Measurements from ENCODE around the gene MAP3K1.
"Not testable (repeated sequence)": the region's sequence is repeated elsewhere in the genome, so short reads cannot be mapped to it uniquely, and the experiment has no call there.

Gene MAP3K1

DNA sequence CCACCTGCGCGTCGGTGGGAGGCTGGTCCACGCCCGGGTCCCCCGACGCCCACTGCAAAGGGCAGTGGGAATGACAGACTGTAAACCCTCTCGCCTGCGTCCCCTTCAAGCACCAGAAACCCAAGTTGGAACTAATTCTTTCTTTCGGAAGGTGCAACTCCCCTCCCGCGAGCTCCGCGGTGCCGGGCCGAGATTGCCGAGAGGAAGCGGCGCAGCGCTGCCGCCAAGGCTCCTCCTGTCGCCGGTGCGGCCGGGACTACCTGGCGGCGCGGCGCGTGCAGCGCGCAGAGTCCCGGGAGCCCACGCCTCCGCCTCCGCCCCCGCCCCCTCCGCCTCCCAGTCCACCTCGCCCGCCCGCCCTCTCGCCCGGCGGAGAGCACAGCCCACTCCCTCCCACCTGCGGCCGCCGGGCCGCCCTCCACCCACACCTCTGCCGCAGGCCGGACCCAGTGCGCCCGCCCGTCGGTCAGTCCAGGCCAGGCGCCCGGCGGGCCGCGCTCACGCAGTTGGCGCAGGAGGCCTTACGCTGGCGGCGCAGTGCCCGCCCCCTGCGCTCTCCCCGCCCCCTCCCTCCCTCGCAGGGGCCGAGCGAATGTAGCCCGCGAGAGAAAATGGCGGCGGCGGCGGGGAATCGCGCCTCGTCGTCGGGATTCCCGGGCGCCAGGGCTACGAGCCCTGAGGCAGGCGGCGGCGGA, at the start of gene MAP3K1:
Gene MAP3K1, plus strand, starts transcription at position 587 of the 695 bp plus-strand sequence. Its CDS starts 25 bp downstream, at position 612.
- peak; percentile 54 to 67 for DNase-seq (ENCODE audit: low read depth in 2 of 2)

DNA sequence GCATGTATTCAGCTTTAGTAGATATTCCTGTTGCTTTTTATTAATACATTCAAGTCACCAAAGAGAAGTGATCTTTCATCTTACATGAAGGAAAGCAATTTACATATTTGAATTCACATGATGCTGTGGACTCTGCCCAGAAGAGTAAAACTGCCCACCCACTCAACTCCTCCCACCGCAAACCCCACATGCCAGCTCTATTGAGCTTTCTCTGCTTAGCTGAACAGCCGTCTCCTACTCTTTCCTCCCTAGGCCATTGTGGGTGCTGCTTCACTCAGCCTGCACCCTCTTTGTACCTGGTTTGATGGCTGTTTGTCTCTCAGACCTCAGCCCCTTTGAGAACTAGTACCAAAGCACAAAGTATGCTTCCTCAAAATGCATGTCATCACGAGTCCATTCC, 48.4 kb upstream of the MAP3K1 start:
- no peak for DNase-seq (ENCODE audit: low read depth in 2 of 2)

DNA sequence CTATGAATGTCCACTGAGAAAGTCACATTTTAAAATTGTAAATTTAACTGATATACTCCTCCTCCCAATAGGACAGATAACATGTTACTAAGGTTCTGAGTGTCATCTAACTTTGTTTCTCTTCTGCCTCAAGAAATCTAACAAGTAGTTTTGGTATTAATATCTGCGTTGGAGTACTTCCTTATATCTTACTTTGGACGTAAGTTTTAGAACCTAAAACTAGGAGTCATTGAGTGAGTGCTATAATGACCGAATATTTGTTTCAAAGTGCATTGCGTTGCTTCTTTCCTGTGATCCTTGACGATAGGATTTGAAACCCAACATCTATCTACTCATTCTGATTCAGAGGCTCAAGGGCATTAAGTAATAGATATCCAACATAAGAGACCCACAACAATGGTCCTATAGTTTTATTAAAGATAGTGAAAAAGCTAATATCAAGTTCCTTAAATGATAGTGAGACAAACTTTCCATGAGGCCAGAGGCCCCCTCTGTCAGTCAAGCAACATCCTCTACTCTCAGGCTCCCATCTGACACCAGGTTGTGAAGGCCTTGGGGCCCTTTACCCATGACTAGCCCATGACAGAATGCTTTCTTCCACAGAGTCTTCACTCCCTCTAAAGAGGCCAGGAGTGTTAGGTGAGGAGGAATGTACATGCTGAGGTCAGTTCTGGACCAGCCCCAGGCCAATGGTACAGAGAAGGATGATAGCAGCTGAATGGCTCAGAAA, 45.3 kb upstream of the MAP3K1 start:
- DNase-seq (ENCODE audit: low read depth in 2 of 2) = no peak

DNA sequence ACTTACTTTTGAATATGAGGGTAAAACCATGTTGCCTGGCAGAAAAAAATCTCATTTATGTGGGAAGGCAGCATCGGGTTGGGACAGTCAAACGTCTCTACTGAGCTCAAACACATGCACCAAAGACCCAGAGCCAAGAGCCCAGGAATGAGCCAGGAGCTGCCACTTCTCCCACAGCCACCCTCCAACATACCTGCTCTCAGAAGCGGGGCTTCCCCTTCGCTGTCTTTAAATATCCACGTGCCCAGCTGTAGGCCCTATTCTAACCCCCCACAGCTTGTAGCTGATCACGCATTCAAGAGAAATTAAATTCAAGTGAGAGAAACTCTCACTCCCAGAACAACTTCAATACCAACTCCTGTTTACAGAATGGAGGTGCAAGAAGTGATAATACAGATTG, 42.6 kb upstream of the MAP3K1 start:
- no peak for DNase-seq (ENCODE audit: low read depth in 2 of 2)

DNA sequence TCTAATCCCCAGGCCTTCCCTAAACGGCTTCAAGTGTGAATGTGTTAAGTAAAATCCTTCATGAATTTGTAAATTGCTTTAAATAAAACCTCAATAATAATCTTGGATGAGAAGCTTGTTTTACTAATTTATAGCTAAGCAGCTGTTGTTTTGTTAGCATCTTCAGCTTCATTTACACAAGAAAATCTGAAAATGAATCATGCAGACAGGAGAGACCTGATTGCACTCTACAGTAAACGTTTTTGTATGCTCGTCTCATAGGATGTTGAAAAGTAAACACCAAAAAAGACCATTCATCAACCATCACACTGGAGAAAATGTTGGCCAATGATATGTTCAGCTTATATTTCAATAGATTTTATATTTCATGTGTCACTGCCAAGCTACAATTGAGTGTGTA, 40.4 kb upstream of the MAP3K1 start:
- DNase-seq (ENCODE audit: low read depth in 2 of 2) = no peak

DNA sequence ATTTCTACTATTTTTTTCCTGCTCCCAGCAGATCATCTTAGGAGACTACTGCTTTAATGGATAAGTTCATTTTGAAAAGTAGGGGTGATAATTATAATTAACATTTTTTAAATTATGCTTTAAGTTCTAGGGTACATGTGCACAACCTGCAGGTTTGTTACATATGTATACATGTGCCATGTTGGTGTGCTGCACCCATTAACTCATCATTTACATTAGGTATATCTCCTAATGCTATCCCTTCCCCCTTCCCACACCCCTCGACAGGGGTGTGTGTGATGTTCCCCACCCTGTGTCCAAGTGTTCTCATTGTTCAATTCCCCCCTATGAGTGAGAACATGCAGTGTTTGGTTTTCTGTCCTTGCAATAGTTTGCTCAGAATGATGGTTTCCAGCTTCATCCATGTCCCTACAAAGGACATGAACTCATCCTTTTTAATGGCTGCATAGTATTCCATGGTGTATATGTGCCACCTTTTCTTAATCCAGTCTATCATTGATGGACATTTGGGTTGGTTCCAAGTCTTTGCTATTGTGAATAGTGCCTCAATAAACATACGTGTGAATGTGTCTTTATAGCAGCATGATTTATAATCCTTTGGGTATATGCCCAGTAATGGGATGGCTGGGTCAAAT, 39.0 kb upstream of the MAP3K1 start:
- DNase-seq (ENCODE audit: low read depth in 2 of 2) = not testable (repeated sequence)

DNA sequence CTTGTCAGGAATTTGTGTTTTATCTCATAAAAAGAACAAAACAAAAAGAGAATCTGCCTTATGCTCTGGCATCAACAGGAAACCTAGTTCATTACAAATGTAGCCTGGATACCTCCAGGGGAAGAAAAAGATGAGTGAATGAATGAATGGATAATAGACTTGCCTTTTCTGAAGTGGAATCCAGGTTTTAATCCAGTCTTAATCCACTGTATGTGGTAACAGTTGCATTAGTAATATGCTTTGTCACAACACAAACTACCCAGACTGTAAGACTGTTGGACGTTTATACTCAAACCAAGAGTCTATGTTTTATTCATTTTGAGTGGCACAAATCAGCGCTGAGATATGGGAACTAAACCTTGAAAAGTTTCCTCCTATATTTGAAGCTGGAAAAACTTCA, 32.1 kb upstream of the MAP3K1 start:
- no peak for DNase-seq (ENCODE audit: low read depth in 2 of 2)

DNA sequence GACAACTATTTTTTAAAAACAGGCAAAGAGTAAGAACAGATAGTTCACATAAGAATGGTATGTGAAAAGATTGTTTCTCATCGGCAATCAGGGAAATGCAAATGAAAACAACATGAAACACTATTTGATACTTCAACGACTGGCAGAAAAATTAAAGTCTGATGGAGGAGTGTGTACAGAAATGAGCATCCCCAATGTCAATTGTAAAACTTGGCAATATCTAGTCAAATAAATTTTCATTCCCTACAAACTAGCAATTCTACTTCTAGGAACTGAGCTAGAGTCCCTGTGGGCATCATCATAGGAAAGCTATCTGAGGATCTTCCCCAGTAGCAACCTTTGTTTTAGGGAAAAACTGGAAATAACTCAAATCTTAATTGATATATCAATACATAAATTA, 29.0 kb upstream of the MAP3K1 start:
- no peak for DNase-seq (ENCODE audit: low read depth in 2 of 2)

DNA sequence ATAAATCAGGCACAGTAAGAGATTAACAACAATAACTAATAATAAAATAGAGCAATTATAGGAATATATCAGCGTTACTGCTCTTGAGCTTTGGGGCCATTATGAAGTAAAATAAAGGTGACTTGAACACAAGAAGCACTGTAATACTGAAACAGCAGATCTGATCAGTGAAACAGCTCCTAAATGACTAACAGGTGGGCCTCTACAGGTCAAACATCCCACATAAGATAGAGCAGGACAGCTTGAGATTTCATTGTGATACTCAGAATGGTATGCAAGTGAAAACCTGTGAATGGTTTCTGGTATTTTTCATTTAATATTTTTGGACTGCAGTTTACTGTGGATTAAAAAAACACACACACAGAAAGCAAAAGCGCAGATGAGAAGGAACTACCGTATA, 24.0 kb upstream of the MAP3K1 start:
- DNase-seq (ENCODE audit: low read depth in 2 of 2) = no peak

DNA sequence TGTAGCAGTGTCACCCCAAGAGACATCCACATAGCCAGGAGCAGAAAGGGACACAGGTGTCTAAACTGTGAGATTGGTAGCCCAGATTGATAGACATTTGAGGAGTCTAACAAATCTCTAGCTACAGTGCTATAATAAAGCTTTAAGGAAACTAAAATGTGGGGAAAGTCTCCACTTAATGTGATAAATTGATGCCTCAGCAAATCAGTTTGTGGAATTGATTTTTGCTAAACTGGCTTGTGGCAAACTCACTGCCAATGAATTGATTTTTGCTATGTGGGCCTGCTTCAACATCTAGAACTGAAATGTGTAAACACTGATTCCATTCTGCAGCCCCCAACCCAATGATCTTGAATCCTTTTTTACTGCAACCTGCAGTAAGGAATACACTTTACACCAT, 16.8 kb upstream of the MAP3K1 start:
- DNase-seq (ENCODE audit: low read depth in 2 of 2) = no peak

DNA sequence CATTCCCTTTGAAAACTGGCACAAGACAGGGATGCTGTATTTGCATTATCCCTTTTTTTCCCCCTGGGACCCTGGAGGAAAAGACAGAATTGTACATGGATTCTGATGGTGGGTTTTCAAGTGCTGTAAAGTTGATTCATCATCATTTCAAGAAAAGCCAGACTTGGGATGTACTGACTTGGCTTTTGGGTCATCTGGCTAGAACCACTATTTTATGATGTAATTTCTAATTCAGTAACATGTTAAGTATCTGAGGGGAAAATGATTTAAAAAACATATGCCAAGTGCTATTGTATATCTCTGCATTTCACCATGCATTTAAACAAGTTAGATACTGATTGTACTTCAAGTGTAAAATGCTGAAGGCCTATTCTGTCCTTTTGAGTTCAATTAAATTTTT, 15.2 kb upstream of the MAP3K1 start:
- DNase-seq (ENCODE audit: low read depth in 2 of 2) = no peak

DNA sequence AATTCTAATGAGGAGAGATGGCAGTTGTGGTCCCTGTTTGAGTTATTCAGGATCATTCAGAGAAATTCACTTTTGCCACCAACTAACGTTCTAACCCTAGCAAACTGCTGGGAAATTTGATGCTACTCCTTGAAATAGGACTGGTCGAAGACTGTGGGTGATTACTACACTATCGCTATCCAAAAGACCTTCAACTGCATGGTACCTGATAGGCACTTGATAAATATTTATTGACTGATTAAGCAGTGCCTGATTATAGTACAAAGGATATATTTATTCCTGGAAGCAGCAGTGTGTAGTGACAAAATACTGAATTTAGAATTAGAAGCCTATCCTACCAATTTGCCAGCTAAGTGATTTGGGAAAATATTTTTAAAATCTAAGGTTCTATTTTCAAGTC, 14.1 kb upstream of the MAP3K1 start:
- no peak for DNase-seq (ENCODE audit: low read depth in 2 of 2)

DNA sequence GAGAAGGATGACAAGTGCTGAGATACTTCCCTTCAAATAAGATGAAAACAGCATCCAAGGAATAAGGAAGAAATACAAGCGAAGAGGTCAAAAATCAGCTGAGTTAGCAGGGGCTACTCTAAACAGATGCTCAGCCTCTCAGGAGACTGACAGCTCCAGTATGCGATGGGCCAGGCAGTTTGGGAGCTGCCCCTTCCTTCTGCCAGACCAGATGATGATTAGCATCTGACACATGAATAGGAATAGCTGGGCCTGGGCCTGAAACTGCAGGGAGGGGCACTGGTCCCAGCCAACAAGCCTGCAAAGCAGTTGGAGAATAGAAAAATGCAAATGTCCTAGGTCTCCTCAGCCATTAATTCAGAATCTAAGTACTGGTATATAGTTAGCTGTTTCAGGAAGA, 13.1 kb upstream of the MAP3K1 start:
- DNase-seq (ENCODE audit: low read depth in 2 of 2) = no peak

DNA sequence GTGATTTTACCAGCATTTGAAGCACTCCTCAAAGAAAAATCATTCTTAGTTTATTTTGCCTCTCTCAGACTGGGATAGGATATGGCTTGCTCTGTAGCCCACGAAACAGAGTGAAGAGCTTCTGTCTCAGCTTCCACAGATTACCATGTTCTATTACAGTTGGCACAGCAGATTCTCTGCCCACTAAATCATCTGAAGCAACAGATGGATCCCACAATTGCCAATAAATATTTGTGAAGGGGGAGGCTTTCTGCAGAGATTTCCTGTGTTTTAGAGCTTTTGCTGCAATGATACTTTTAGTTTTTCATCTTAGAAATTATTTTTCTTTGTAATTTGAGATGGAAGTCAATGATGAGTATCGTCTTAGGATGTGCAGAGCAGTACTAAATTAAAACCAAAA, 12.3 kb upstream of the MAP3K1 start:
- no peak for DNase-seq (ENCODE audit: low read depth in 2 of 2)

DNA sequence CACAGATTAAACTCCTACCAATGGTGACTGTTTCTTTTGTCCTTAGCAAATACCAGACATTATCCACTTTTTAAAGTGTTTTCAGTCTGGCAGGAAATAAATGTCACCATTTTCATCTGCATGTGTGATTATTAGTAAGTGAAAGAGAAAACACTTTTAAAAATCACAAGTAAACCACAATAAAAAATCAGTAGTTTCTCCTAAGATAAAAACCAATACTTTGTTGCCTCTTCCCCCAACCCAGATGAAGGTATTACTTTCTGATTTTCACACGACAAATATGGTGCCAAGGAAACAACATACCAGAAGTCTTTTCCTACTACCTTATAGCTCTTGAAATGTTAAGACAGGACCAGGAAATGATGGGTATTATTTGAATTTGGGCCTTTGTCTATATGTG, 11.5 kb upstream of the MAP3K1 start:
- DNase-seq (ENCODE audit: low read depth in 2 of 2) = no peak

DNA sequence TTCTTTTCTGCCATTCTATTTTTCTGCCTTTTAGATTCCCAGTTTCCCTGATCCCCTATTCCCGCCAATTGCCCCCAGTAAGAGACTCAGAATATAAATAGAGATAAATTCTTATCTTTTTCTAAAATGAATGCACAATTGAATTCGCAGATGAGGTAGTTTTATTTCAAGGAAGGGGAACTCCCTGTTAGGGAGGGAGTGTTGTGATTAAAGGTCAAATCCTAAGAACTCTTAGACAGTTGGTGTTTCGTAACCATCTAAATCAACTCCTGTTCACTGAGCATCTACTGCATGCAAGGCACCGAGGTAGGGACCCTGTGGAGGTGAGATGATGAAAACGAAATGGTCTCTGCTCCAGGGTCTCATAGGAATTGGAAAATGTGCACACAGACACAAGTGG, 7.7 kb upstream of the MAP3K1 start:
- DNase-seq (ENCODE audit: low read depth in 2 of 2) = no peak

DNA sequence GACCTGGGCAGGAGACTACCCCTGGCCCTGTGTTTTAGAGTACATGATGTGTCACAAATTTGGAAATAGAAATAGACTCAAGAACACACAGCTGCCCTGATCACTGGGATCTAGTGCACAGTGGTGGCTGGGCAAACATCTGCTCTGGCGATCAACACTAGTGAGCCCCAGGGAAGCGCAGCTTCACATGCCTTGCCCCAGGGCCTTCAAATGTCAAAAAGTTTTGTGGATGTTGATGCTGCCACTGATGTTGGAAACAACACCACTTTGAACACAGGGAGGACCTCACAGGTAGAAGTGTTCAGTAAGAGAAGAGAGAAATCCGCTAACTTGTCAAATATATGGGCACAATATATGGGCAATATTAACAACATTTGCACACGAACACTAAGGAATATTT, 7.1 kb upstream of the MAP3K1 start:
- DNase-seq (ENCODE audit: low read depth in 2 of 2) = no peak

DNA sequence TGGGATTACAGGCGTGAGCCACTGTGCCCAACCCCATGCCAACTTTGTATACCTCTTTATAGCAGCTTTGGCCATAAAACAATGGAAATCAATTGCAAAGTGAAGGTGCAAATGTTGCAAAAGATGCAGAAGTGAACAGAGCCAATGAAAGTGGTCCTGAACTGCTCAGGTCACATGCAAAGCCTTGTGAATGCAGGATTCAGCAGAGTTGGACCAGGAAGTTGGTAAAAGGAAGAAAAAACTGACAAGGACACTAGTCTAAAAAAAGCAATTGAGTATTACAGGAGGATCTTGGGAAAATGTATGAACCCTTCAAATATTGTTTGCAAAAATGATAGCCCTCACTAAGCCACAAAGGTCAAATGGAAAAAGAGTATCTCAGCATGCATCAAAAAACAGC, 4.5 kb upstream of the MAP3K1 start:
- DNase-seq (ENCODE audit: low read depth in 2 of 2) = no peak

DNA sequence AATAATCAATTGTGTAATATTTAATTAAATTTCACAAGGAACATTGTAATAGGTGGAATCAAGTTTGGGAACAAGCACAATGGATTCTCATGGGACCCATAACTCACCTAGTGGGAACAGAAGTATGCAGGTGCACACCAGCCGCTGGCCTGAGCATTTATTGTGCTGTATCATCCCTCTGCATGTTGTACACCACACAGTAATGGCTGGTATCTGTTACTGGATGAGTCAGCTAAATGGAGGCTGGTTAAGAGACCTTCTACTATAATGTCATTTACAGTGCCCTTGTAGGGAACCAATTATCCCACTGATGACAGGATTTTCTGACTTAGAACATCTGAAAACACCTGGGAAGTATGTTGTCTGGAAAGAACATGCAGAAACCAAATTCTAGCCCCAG, 3.2 kb upstream of the MAP3K1 start:
- no peak for DNase-seq (ENCODE audit: low read depth in 2 of 2)

DNA sequence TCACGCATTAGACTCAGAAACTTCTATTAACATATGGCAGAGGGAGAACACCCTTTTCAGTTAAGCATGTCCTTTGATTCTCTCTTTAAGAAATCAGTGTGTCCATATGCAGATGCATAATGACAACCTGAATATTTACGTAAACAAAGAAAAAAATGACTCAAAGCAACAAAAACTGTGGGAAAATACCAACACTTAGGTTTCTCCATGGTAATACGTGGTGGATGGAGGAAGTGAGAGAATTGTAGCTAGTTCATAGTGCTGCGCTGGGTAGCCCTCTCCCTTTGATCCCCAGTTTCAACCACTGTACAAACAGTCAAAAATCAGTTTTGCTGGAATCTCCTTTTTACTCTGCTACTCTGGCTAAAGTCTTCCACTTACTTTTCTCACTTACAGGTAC, 2.0 kb upstream of the MAP3K1 start:
- no peak for DNase-seq (ENCODE audit: low read depth in 2 of 2)

DNA sequence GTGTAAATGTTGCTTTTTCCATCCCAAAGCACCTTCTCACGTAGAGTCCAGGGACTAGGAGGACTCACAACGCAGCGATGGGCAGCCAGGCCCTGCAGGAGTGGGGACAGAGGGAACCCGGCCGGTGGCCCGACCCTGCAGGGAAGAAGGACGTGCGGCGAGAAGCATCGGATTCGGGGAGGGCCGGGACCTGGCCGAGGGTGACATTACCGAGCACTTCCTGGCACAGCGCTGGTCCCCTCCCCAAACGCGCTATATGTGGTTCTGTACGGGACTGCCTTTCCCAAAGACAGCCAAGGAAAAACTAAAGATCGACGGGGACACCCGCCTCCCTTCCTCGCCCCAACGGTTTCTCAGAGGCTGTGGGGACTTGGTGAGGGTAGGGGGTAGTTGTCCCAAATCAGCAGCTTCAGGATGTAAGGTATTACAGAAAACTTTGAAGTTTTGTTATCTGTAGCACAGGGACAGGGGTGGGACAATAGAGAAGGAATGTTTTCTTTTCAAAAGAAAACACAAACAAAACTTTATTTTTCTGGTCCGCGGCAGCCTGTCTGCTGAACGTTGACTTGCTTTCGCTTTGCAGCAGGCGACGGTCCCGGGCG, 887 bp upstream of the MAP3K1 start:
- no peak for DNase-seq (ENCODE audit: low read depth in 2 of 2)

DNA sequence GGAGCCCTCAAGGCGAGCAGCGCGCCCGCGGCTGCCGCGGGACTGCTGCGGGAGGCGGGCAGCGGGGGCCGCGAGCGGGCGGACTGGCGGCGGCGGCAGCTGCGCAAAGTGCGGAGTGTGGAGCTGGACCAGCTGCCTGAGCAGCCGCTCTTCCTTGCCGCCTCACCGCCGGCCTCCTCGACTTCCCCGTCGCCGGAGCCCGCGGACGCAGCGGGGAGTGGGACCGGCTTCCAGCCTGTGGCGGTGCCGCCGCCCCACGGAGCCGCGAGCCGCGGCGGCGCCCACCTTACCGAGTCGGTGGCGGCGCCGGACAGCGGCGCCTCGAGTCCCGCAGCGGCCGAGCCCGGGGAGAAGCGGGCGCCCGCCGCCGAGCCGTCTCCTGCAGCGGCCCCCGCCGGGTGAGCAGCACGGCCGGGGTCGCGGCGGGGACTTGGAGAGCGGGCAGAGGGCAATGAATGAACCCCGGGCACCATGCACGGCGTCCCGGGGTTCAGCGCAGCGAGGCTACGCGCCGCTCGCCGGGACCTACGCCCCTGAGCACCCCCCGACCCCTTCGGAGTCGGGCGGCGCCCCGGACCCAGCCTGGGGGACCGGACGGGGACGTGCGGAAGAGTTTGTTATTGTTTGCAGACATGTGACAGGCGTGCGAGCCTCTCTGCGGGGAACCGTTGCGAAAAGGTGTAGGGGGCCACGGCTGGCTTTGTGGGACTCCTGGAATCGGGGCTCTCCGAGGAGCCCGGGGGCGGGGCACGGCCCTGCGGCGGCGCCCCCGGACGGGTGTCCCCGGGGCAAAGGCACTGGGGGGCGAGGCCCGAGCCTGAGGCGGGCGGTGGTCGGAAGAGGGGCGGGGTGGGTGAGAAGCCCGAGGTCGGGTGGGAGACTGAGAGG, 553 bp downstream of the MAP3K1 start:
- peak in 1 of 2 donors; percentile 5 for DNase-seq (ENCODE audit: low read depth in 2 of 2)
